Measurements from ENCODE around the gene SH3D19. TPM values are rescaled to one million over a fixed set of nuclear protein-coding genes. Genes with fewer than 3 reads are reported as not detected.
"Not testable (repeated sequence)": the region's sequence is repeated elsewhere in the genome, so short reads cannot be mapped to it uniquely, and the experiment has no call there.

Gene SH3D19
- total RNA-seq, 1 donor from 2014 or later = 32.4 TPM

DNA sequence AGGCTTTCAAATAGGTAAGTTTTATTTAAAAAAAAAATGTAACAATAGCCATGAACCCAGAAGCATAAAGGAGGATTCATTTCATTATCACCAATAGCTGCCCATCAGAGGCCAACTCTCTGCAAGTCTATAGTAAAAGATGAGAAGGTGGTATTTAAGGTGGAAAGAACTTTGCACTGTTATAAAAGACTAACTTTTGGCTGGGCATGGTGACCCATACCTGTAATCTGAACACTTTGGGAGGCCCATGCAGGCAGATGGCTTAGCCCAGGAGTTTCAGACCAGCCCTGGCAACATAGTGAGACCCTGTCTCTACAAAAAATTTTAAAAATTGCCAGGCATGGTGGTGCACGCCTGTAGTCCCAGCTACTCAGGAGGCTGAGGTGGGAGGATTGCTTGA is 182.6 kb downstream of the SH3D19 start:
- Mint-ChIP-seq H3K27ac (ENCODE audit: unreplicated experiment) (no peak overlapping the region), H3K9me3 (ENCODE audit: unreplicated experiment) (no peaks in the 10 kb centered on the region), H3K4me3 (ENCODE audit: unreplicated experiment) (no peak overlapping the region), H3K27me3 (ENCODE audit: unreplicated experiment) (no peaks in the 10 kb centered on the region), H3K36me3 (ENCODE audit: unreplicated experiment) (peaks cover 18% of the 10 kb centered on the region), H3K4me1 (ENCODE audit: unreplicated experiment) (peaks cover 9% of the 10 kb centered on the region)
- TF ChIP-seq, protein P1, sequence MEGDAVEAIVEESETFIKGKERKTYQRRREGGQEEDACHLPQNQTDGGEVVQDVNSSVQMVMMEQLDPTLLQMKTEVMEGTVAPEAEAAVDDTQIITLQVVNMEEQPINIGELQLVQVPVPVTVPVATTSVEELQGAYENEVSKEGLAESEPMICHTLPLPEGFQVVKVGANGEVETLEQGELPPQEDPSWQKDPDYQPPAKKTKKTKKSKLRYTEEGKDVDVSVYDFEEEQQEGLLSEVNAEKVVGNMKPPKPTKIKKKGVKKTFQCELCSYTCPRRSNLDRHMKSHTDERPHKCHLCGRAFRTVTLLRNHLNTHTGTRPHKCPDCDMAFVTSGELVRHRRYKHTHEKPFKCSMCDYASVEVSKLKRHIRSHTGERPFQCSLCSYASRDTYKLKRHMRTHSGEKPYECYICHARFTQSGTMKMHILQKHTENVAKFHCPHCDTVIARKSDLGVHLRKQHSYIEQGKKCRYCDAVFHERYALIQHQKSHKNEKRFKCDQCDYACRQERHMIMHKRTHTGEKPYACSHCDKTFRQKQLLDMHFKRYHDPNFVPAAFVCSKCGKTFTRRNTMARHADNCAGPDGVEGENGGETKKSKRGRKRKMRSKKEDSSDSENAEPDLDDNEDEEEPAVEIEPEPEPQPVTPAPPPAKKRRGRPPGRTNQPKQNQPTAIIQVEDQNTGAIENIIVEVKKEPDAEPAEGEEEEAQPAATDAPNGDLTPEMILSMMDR (IDR thresholded peaks at IDR 0.05) = no peak
- no peak for DNase-seq (ENCODE audit: extremely low spot score, unreplicated experiment)

DNA sequence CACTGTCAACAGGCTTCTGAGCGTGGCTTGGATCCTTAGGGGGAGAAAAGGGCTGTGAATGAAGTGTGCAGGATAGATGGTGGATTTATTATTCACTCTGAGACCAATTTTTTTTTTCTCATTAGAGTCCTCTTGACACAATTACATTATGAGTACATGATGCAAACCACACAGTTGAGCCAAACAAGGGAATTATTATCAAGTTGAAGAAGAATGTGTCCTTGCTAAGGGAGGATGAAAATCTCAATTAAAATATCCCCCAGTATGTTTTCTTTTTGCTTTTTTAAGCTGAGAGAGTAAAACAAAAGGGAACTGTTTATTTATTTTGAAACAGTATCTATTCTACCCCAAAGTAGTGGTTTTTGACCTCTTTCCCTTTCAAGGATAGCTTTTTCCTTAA is 185.6 kb downstream of the SH3D19 start:
- no peak overlapping the region for H3K27ac Mint-ChIP-seq (ENCODE audit: unreplicated experiment)

DNA sequence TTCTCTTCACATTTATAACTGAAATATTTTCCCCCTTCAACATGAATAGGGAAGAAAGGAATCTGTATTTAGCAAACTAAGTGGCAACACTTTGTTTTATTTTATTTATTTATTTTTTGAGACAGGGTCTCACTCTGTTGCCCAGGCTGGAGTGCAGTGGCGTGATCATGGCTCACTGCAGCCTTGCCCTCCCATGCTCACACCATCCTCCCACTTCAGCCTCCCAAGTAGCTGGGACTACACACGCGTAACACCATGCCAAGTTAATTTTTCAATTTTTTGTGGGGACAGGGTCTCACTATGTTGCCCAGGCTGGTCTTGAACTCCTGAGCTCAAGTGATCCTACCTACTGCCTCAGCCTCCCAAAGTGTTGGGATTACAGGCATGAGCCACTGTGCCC is 189.4 kb downstream of the SH3D19 start:
- H3K27ac Mint-ChIP-seq (ENCODE audit: unreplicated experiment); H3K36me3 Mint-ChIP-seq (ENCODE audit: unreplicated experiment); H3K27me3 Mint-ChIP-seq (ENCODE audit: unreplicated experiment); H3K4me3 Mint-ChIP-seq (ENCODE audit: unreplicated experiment); DNase-seq (ENCODE audit: extremely low spot score, unreplicated experiment); H3K9me3 Mint-ChIP-seq (ENCODE audit: unreplicated experiment); H3K4me1 Mint-ChIP-seq (ENCODE audit: unreplicated experiment): not testable (repeated sequence)

More for the DNA sequence above, 185.6 kb downstream of the SH3D19 start:
- Mint-ChIP-seq H3K4me1 (ENCODE audit: unreplicated experiment) (peaks cover 9% of the 10 kb centered on the region), H3K4me3 (ENCODE audit: unreplicated experiment) (no peak overlapping the region), H3K27me3 (ENCODE audit: unreplicated experiment) (no peaks in the 10 kb centered on the region), H3K36me3 (ENCODE audit: unreplicated experiment) (peaks cover 9% of the 10 kb centered on the region), H3K9me3 (ENCODE audit: unreplicated experiment) (no peaks in the 10 kb centered on the region)
- no peak for DNase-seq (ENCODE audit: extremely low spot score, unreplicated experiment)
- TF ChIP-seq, protein P1 (IDR thresholded peaks at IDR 0.05) = no peak

DNA sequence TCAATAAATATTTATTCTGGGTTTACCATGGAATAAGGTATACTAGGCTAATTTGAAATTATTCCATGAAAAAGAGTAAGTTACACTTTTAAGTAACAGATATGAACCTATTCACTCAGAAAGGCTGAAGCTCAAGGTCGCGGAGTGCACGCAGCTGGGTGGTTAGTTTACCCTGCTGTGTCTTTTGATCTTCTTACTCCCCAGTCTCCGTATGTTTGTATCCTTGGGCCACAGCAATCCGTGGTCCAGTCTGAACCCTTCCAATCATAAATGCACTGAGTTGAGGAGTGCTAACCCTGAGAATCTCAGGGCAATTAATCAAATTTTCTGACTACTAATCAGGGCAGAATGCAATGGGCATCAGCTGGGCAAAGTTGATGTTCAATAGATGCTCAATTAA is 192.1 kb downstream of the SH3D19 start:
- Mint-ChIP-seq H3K4me1 (ENCODE audit: unreplicated experiment) (no peaks in the 10 kb centered on the region), H3K4me3 (ENCODE audit: unreplicated experiment) (no peak overlapping the region), H3K36me3 (ENCODE audit: unreplicated experiment) (peaks cover 14% of the 10 kb centered on the region), H3K27me3 (ENCODE audit: unreplicated experiment) (no peaks in the 10 kb centered on the region), H3K27ac (ENCODE audit: unreplicated experiment) (no peak overlapping the region), H3K9me3 (ENCODE audit: unreplicated experiment) (no peaks in the 10 kb centered on the region)
- TF ChIP-seq, protein P1 (IDR thresholded peaks at IDR 0.05) = no peak
- DNase-seq (ENCODE audit: extremely low spot score, unreplicated experiment) = no peak

DNA sequence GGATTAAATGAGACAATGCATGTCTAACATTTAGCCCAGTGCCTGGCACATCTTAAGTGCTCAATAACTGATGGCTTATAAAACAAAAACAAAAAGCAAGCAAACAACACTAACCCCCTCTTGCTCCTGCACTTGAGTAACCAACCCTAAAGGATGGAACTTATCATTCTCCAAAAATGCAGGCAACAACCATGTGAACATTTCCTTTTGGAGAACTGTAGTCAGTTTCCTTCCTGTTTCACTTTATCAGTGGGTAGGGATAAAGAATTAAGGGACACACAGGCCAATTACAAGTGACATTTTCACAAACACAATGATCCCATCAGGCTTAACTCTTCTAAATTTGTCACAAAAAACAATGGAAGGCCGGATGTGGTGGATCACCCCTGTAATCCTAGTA is 195.6 kb downstream of the SH3D19 start:
- Mint-ChIP-seq H3K27me3 (ENCODE audit: unreplicated experiment) (no peaks in the 10 kb centered on the region), H3K9me3 (ENCODE audit: unreplicated experiment) (no peaks in the 10 kb centered on the region), H3K4me1 (ENCODE audit: unreplicated experiment) (no peaks in the 10 kb centered on the region), H3K4me3 (ENCODE audit: unreplicated experiment) (no peak overlapping the region), H3K36me3 (ENCODE audit: unreplicated experiment) (peaks cover 30% of the 10 kb centered on the region), H3K27ac (ENCODE audit: unreplicated experiment) (no peak overlapping the region)
- DNase-seq (ENCODE audit: extremely low spot score, unreplicated experiment) = no peak
- TF ChIP-seq, protein P1 (IDR thresholded peaks at IDR 0.05) = no peak

DNA sequence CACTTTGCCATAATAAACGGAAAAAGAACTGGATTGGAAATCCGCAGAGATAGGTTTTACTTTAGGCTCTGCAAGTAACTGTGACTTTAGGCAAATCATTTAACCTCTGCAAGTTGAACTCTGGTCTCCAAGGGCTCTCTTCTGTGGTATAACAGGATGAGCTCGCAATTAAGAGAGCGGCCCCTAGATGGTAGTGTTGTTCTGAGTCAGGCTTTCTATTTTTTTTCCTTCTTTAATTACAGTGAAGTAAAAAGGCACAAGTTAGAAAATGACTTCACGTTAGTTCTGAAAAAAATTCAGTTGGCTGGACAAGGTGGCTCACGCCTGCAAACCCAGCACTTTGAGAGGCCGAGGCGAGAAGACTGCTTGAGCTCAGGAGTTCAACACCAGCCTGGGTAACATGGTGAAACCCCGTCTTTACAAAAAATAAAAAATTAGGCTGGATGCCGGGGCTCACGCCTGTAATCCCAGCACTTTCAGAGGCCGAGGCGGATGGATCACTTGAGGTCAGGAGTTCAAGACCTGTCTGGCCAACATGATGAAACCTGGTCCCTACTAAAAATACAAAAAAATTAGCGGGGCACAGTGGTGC is 207.9 kb downstream of the SH3D19 start:
- peaks cover 14% of the 10 kb centered on the region for H3K36me3 Mint-ChIP-seq (ENCODE audit: unreplicated experiment)
- H3K27ac Mint-ChIP-seq (ENCODE audit: unreplicated experiment) = peak overlapping the region; percentile 19
- no peaks in the 10 kb centered on the region for H3K9me3 Mint-ChIP-seq (ENCODE audit: unreplicated experiment)

More for the DNA sequence above, 207.9 kb downstream of the SH3D19 start:
- H3K4me1 Mint-ChIP-seq (ENCODE audit: unreplicated experiment) = peaks cover 6% of the 10 kb centered on the region
- H3K4me3 Mint-ChIP-seq (ENCODE audit: unreplicated experiment) = no peak overlapping the region
- DNase-seq (ENCODE audit: extremely low spot score, unreplicated experiment) = no peak
- TF ChIP-seq, protein P1 (IDR thresholded peaks at IDR 0.05) = peak; percentile 86
- H3K27me3 Mint-ChIP-seq (ENCODE audit: unreplicated experiment) = no peaks in the 10 kb centered on the region
